K562 (cell line): ENCODE results near the gene BIK. TPM values are rescaled to one million over a fixed set of nuclear protein-coding genes. Genes with fewer than 3 reads are reported as not detected.
A peak's percentile ranks its signal among the peaks of the same experiment; 100 is the strongest.

Experiments
- ARID1B ChIP-seq: fragments of 450-650 bp; IDR thresholded peaks from 2 replicates; pipeline ENCODE4 v1.6.1; 2016; ENCODE audit warnings: antibody characterized with exemption, mild to moderate bottlenecking, inconsistent platforms
- ARNT ChIP-seq, 2 experiments: fragments of 450-650 bp; IDR thresholded peaks; 2 replicates each; pipeline ENCODE4 v1.6.1; 2016; ENCODE audit warnings: mild to moderate bottlenecking in 1 of 2
- KDM5B ChIP-seq: fragments of 200-600 bp; sonication (generic); IDR thresholded peaks from 2 replicates; pipeline ENCODE4 v1.6.1; 2012; ENCODE audit warnings: low read depth, mild to moderate bottlenecking, moderate library complexity, low read length, control low read depth, inconsistent platforms; ENCODE audit not compliant: insufficient replicate concordance
- LCOR ChIP-seq: sonication (generic); formaldehyde crosslinking; IDR thresholded peaks from 2 replicates; pipeline ENCODE4 v1.8.0; 2022; ENCODE audit warnings: mild to moderate bottlenecking, missing genetic modification reagents
- MAFK ChIP-seq: IDR thresholded peaks from 2 replicates; pipeline ENCODE4 v1.6.1; 2011; ENCODE audit warnings: low read length, improper control_type of control experiment
- MTA3 ChIP-seq: fragments of 450-650 bp; formaldehyde crosslinking; IDR thresholded peaks from 2 replicates; pipeline ENCODE4 v1.6.1; 2017; ENCODE audit warnings: mild to moderate bottlenecking, borderline replicate concordance
- NFXL1 ChIP-seq: fragments of 450-650 bp; formaldehyde crosslinking; IDR thresholded peaks from 2 replicates; pipeline ENCODE4 v1.4.0; 2021; ENCODE audit warnings: mild to moderate bottlenecking
- NR2C1 ChIP-seq, 2 experiments: fragments of 450-650 bp; IDR thresholded peaks; 2 replicates each; pipeline ENCODE4 v1.6.1; 2017; ENCODE audit warnings: mild to moderate bottlenecking in 2 of 2, antibody characterized with exemption in 1 of 2, inconsistent platforms in 1 of 2, missing compliant biosample characterization in 1 of 2, missing genetic modification characterization in 1 of 2
- POLR2B ChIP-seq: fragments of 450-650 bp; IDR thresholded peaks from 2 replicates; pipeline ENCODE4 v1.6.1; 2018; ENCODE audit warnings: low read depth; ENCODE audit not compliant: partially characterized antibody
- SRSF1 ChIP-seq: fragments of 200-400 bp; formaldehyde crosslinking; IDR thresholded peaks from 2 replicates; pipeline ENCODE4 v1.6.1; 2017; ENCODE audit warnings: mild to moderate bottlenecking, low read depth, low read length, moderate library complexity
- TAL1 ChIP-seq: fragments of 450-650 bp; IDR thresholded peaks from 2 replicates; pipeline ENCODE4 v1.6.1; 2016; ENCODE audit warnings: mild to moderate bottlenecking
- XRCC5 ChIP-seq: fragments of 200-400 bp; formaldehyde crosslinking; IDR thresholded peaks from 2 replicates; pipeline ENCODE4 v1.6.1; 2017; ENCODE audit warnings: low read depth, mild to moderate bottlenecking, low read length
- ZBTB43 ChIP-seq: sonication (generic); formaldehyde crosslinking; IDR thresholded peaks from 2 replicates; pipeline ENCODE4 v1.8.0; 2023; ENCODE audit warnings: mild to moderate bottlenecking, missing genetic modification reagents
- ZHX1 ChIP-seq: fragments of 150-350 bp; conservative IDR thresholded peaks from 2 replicates; pipeline ENCODE4 v1.6.1; 2014; ENCODE audit warnings: low read length
- ZNF384 ChIP-seq: IDR thresholded peaks from 2 replicates; pipeline ENCODE4 v1.6.1; 2012; ENCODE audit warnings: low read depth, low read length, improper control_type of control experiment
- ZNF740 ChIP-seq, 3 experiments: fragments of 200-800 bp in 1 of 3; sonication (Bioruptor generic) in 1 of 3; sonication (generic) in 1 of 3; formaldehyde crosslinking in 1 of 3; IDR thresholded peaks; 2 replicates each; pipeline versions ENCODE4 v1.6.1 to v1.8.0; 2016 to 2022; ENCODE audit warnings: mild to moderate bottlenecking in 2 of 3, missing compliant biosample characterization in 2 of 3, missing genetic modification characterization in 2 of 3, missing genetic modification reagents in 1 of 3
- ZNF780A ChIP-seq: fragments of 250-450 bp; sonication (Bioruptor Pico); IDR thresholded peaks from 2 replicates; pipeline ENCODE4 v1.5.0; 2021; ENCODE audit warnings: mild to moderate bottlenecking
- polyA plus RNA-seq, 8 experiments: library from polyadenylated mRNA; depleted of rRNA in 4 of 8; stranded (reverse) in 5 of 8; unstranded in 3 of 8; fragments of >200 nt; fragmentation: Nextera tagmentation in 2 of 8; fragmentation: Illumina TruSeq in 1 of 8; extraction: Ambion mirVana in 2 of 8; extraction: Trizol in 1 of 8; gene quantifications; 2 replicates each; pipeline versions ENCODE4 v1.2.1 to v1.2.3, GENCODE V29; 2011 to 2014; ENCODE audit warnings: inconsistent platforms in 1 of 8, missing spikeins in 1 of 8
- total RNA-seq, 7 experiments: library from RNA; depleted of rRNA in 6 of 7; stranded (reverse); fragments of >200 nt in 6 of 7; fragmentation: Illumina TruSeq in 2 of 7; extraction: Trizol in 2 of 7; gene quantifications; 2 replicates each; pipeline versions ENCODE4 v1.2.1 to v1.2.3, GENCODE V29; 2011 to 2021; ENCODE audit warnings: low replicate concordance in 1 of 7

BIK gene
- total and polyA plus RNA-seq, 9 of the 15 experiments (the other 6 are each of a cell fraction or from before 2014, with no cell fraction given), result 0.08 to 0.23 (median 0.18) TPM; not detected in 4

GRCh38 chr22:43152357-43153071 lies 42.0 kb downstream of the BIK start (continued):
- TF ChIP-seq ZHX1, result no peak
- no peak for TF ChIP-seq POLR2B
- no peak for TF ChIP-seq NFXL1
- no peak for TF ChIP-seq ARID1B
- no peak for TF ChIP-seq ARNT (IDR thresholded peaks at IDR 0.05)
- TF ChIP-seq ZNF740 (CRISPR knock-in tag; IDR thresholded peaks at IDR 0.05), result no peak
- no peak for TF ChIP-seq ZNF740 (tag; IDR thresholded peaks at IDR 0.05)
- TF ChIP-seq ZNF780A, result no peak
- TF ChIP-seq ZNF384, result no peak
- TF ChIP-seq MTA3, result no peak
- TF ChIP-seq ZBTB43 (CRISPR knock-in tag), result no peak
- no peak for TF ChIP-seq XRCC5
- no peak for TF ChIP-seq NR2C1 (IDR thresholded peaks at IDR 0.05)
- no peak for TF ChIP-seq NR2C1 (tag; IDR thresholded peaks at IDR 0.05)
- no peak for TF ChIP-seq TAL1
- TF ChIP-seq MAFK, result no peak
- TF ChIP-seq KDM5B, result peak; percentile 33
- no peak for TF ChIP-seq SRSF1
- TF ChIP-seq LCOR (CRISPR knock-in tag), result no peak
